ENCODE measurements around the gene FAM222A. TPM values are rescaled to one million over a fixed set of nuclear protein-coding genes. Genes with fewer than 3 reads are reported as not detected.
A peak's percentile ranks its signal among the peaks of the same experiment; 100 is the strongest.

The FAM222A gene
- total RNA-seq (ENCODE audit: low replicate concordance) = 0.25 and 0.54 TPM in 2 replicates

- peak within 1 kb of the TSS; percentile 64 for H3K4me3 ChIP-seq (ENCODE audit: low read depth, low read length)
- peak; percentile 35 for TF ChIP-seq CTCF (IDR thresholded peaks at IDR 0.05; ENCODE audit: insufficient read depth, low read length)
These were observed at the start of gene FAM222A for GRCh38 chr12:109713187-109714070. TSS of gene FAM222A (plus strand) at chr12:109713825. CDS start at chr12:109744147, 30,322 bp downstream.

GRCh38 chr12:109664402-109664801, 49.2 kb upstream of the FAM222A start:
- no peak for TF ChIP-seq CTCF (IDR thresholded peaks at IDR 0.05; ENCODE audit: insufficient read depth, low read length)
- DNase-seq (ENCODE audit: low read depth) = no peak
- H3K4me3 ChIP-seq (ENCODE audit: low read depth, low read length) = no peak overlapping the region

More at GRCh38 chr12:109713187-109714070, at the start of gene FAM222A:
- DNase-seq (ENCODE audit: low read depth) = peak; percentile 93

GRCh38 chr12:109666068-109666467, 47.6 kb upstream of the FAM222A start:
- no peak for DNase-seq (ENCODE audit: low read depth)
- H3K4me3 ChIP-seq (ENCODE audit: low read depth, low read length) = no peak overlapping the region
- no peak for TF ChIP-seq CTCF (IDR thresholded peaks at IDR 0.05; ENCODE audit: insufficient read depth, low read length)

GRCh38 chr12:109670731-109671130, 42.9 kb upstream of the FAM222A start:
- no peak for TF ChIP-seq CTCF (IDR thresholded peaks at IDR 0.05; ENCODE audit: insufficient read depth, low read length)
- DNase-seq (ENCODE audit: low read depth) = no peak
- H3K4me3 ChIP-seq (ENCODE audit: low read depth, low read length) = no peak overlapping the region

GRCh38 chr12:109671502-109671901, 42.1 kb upstream of the FAM222A start:
- no peak for DNase-seq (ENCODE audit: low read depth)
- no peak overlapping the region for H3K4me3 ChIP-seq (ENCODE audit: low read depth, low read length)
- no peak for TF ChIP-seq CTCF (IDR thresholded peaks at IDR 0.05; ENCODE audit: insufficient read depth, low read length)

GRCh38 chr12:109673379-109673778, 40.2 kb upstream of the FAM222A start:
- H3K4me3 ChIP-seq (ENCODE audit: low read depth, low read length) = no peak overlapping the region
- no peak for DNase-seq (ENCODE audit: low read depth)
- no peak for TF ChIP-seq CTCF (IDR thresholded peaks at IDR 0.05; ENCODE audit: insufficient read depth, low read length)

Measured in fibroblast of the aortic adventitia (primary cell).